A673 (cell line): ENCODE measurements around the gene DHRSX.

Source experiments
- EZH2 ChIP-seq: fragments of 200-600 bp; sonication (generic); IDR thresholded peaks from 2 replicates; pipeline ENCODE4 v1.6.1; 2017; ENCODE audit warnings: borderline replicate concordance, low read depth, mild to moderate bottlenecking, mixed read lengths, antibody characterized with exemption, low read length; ENCODE audit not compliant: poor library complexity, severe bottlenecking
- TF ChIP-seq, protein P1 (sequence below): fragments of 300-800, 200-600 bp; sonication (generic); conservative IDR thresholded peaks from 2 replicates; pipeline ENCODE4 v1.5.1; 2017; ENCODE audit warnings: low read depth, mild to moderate bottlenecking, antibody characterized with exemption, low read length, moderate library complexity, mixed read lengths

DNA sequence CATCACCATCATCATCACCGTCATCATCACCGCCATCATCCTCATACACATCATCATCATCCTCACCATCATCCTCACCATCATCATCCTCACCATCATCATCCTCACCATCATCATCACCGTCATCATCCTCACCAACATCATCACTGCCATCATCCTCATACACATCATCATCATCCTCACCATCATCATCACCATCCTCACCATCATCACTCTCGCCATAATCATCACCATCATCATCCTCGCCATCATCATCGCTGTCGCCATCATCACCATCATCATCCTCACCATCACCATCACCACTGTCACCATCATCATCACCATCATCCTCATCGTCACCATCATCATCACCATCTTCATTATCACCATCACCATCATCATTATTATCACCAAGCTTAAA, 19.8 kb upstream of the DHRSX start:
- TF ChIP-seq EZH2 = no peak
- TF ChIP-seq, protein P1, sequence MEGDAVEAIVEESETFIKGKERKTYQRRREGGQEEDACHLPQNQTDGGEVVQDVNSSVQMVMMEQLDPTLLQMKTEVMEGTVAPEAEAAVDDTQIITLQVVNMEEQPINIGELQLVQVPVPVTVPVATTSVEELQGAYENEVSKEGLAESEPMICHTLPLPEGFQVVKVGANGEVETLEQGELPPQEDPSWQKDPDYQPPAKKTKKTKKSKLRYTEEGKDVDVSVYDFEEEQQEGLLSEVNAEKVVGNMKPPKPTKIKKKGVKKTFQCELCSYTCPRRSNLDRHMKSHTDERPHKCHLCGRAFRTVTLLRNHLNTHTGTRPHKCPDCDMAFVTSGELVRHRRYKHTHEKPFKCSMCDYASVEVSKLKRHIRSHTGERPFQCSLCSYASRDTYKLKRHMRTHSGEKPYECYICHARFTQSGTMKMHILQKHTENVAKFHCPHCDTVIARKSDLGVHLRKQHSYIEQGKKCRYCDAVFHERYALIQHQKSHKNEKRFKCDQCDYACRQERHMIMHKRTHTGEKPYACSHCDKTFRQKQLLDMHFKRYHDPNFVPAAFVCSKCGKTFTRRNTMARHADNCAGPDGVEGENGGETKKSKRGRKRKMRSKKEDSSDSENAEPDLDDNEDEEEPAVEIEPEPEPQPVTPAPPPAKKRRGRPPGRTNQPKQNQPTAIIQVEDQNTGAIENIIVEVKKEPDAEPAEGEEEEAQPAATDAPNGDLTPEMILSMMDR = no peak
